ENCODE results near the gene DGKI. TPM values are rescaled to one million over a fixed set of nuclear protein-coding genes. Genes with fewer than 3 reads are reported as not detected.

DGKI gene
- total and polyA plus RNA-seq, 3 donors from 2014 or later = 3.2 to 6.6 (median 4.3) TPM

GRCh38 chr7:137667633-137668387 lies 179.0 kb downstream of the DGKI start:
- no peaks in the 10 kb centered on the region for H3K4me1 ChIP-seq
- intact Hi-C loops (cut with DNase I; ENCODE audit: low total_unique reads) = no loop called here
- H3K27ac ChIP-seq = no peak overlapping the region
- no peaks in the 10 kb centered on the region for H3K9me3 ChIP-seq
- DNase-seq = no peak
- H3K4me3 ChIP-seq = no peak overlapping the region
- no peak for TF ChIP-seq POLR2A (IDR thresholded peaks at IDR 0.05)
- no peak for TF ChIP-seq CTCF (IDR thresholded peaks at IDR 0.05)
- WGBS, 2 donors = 85 to 91% methylated on average over 5 of the region's 5 CpGs
- no peaks in the 10 kb centered on the region for H3K27me3 ChIP-seq
- no peaks in the 10 kb centered on the region for H3K36me3 ChIP-seq (ENCODE audit: low read depth, missing control alignments)

- no peak overlapping the region for H3K27ac ChIP-seq
- 50 to 67% methylated on average over 4 of the region's 4 CpGs for WGBS, 2 donors
- no peak for DNase-seq
- intact Hi-C loops (cut with DNase I; ENCODE audit: low total_unique reads) = no loop called here
- no peaks in the 10 kb centered on the region for H3K27me3 ChIP-seq
- H3K9me3 ChIP-seq = no peaks in the 10 kb centered on the region
- no peaks in the 10 kb centered on the region for H3K36me3 ChIP-seq (ENCODE audit: low read depth, missing control alignments)
- H3K4me1 ChIP-seq = no peaks in the 10 kb centered on the region
- TF ChIP-seq CTCF (IDR thresholded peaks at IDR 0.05) = no peak
- no peak for TF ChIP-seq POLR2A (IDR thresholded peaks at IDR 0.05)
- H3K4me3 ChIP-seq = no peak overlapping the region
Measured at GRCh38 chr7:137664846-137665245, 181.9 kb downstream of the DGKI start.

- Histone ChIP-seq H3K4me1 (no peaks in the 10 kb centered on the region), H3K4me3 (no peak overlapping the region), H3K27ac (no peak overlapping the region), H3K27me3 (no peaks in the 10 kb centered on the region), H3K9me3 (no peaks in the 10 kb centered on the region), H3K36me3 (ENCODE audit: low read depth, missing control alignments) (no peaks in the 10 kb centered on the region)
- DNase-seq = no peak
- 91% methylated on average over 4 of the region's 4 CpGs for WGBS, 2 donors
- TF ChIP-seq CTCF (IDR thresholded peaks at IDR 0.05) (no peak), POLR2A (IDR thresholded peaks at IDR 0.05) (no peak)
- intact Hi-C loops (cut with DNase I; ENCODE audit: low total_unique reads) = no loop called here
Measured at GRCh38 chr7:137661634-137662033, 185.1 kb downstream of the DGKI start.

- DNase-seq = no peak
- Histone ChIP-seq H3K27me3 (no peaks in the 10 kb centered on the region), H3K36me3 (ENCODE audit: low read depth, missing control alignments) (no peaks in the 10 kb centered on the region), H3K27ac (no peak overlapping the region), H3K9me3 (no peaks in the 10 kb centered on the region), H3K4me3 (no peak overlapping the region), H3K4me1 (no peaks in the 10 kb centered on the region)
- TF ChIP-seq POLR2A (IDR thresholded peaks at IDR 0.05) (no peak), CTCF (IDR thresholded peaks at IDR 0.05) (no peak)
- intact Hi-C loops (cut with DNase I; ENCODE audit: low total_unique reads) = loop anchor here (10.0 kb wide), 2 partner anchors 236 to 346 kb away; partner anchors contain the start of gene CREB3L2
- WGBS, 2 donors = 82 to 86% methylated on average over 9 of the region's 9 CpGs
Measured at GRCh38 chr7:137658190-137658900, 188.4 kb downstream of the DGKI start.
